ENCODE measurements around the gene USP25. TPM values are rescaled to one million over a fixed set of nuclear protein-coding genes. Genes with fewer than 3 reads are reported as not detected.

Gene USP25
- total RNA-seq, 6 experiments from 2014 or later: 14.7 to 22.7 (median 18.7) TPM

DNA sequence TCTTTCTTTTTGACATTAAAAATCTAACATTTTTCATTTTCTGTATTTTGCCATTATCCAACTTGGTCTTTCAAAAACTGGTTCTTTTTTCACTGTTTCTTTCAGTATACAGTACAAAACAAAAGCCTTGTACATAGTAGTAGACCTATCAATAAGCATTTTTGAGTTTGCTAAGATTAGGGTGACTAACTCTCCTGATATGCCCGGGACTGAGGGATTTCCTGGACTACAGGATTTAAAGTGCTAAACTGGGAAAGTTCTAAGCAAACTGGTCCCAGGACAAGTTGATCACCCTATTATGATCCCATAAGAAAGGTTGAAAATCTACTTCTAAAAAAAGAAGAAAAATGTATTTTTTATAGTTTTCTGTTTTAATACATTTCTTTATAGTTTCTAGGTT lies 120.9 kb downstream of the USP25 start:
- H3K9me3 ChIP-seq: no peaks in the 10 kb centered on the region
- no peak overlapping the region for H3K27ac ChIP-seq
- WGBS (ENCODE audit: insufficient coverage, low coverage, low lambda C conversion rate, missing lambda C conversion rate): 63% methylated on average over 1 of the region's 1 CpG
- ATAC-seq: peak in 2 of 4 donors; percentile 25 to 45
- H3K4me3 ChIP-seq: no peak overlapping the region
- DNase-seq: no peak
- TF ChIP-seq POLR2A (IDR thresholded peaks at IDR 0.05): no peak
- TF ChIP-seq, protein P1, sequence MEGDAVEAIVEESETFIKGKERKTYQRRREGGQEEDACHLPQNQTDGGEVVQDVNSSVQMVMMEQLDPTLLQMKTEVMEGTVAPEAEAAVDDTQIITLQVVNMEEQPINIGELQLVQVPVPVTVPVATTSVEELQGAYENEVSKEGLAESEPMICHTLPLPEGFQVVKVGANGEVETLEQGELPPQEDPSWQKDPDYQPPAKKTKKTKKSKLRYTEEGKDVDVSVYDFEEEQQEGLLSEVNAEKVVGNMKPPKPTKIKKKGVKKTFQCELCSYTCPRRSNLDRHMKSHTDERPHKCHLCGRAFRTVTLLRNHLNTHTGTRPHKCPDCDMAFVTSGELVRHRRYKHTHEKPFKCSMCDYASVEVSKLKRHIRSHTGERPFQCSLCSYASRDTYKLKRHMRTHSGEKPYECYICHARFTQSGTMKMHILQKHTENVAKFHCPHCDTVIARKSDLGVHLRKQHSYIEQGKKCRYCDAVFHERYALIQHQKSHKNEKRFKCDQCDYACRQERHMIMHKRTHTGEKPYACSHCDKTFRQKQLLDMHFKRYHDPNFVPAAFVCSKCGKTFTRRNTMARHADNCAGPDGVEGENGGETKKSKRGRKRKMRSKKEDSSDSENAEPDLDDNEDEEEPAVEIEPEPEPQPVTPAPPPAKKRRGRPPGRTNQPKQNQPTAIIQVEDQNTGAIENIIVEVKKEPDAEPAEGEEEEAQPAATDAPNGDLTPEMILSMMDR (IDR thresholded peaks at IDR 0.05): no peak
- intact Hi-C loops (cut with DNase I): no loop called here
- no peaks in the 10 kb centered on the region for H3K36me3 ChIP-seq
- H3K27me3 ChIP-seq: no peaks in the 10 kb centered on the region
- no peaks in the 10 kb centered on the region for H3K4me1 ChIP-seq

DNA sequence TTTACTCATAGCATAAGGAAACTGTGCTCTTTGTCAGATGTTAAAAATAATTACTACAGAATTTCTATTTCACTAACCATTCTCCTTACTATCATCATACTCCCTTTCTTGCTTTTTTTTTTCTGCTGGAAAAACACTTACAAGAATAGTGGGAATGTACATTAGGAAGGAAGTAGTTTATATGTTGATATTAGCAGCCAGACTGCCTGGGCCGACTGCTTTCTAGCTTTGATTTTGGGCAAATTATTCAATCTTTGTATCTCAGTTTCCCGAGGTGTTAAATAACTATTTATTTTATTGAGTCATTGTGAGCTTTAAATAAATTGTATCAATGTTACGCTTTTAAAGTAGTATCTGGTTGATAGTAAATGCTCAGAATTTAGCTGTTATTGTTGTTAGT lies 122.4 kb downstream of the USP25 start:
- no peaks in the 10 kb centered on the region for H3K27me3 ChIP-seq
- WGBS (ENCODE audit: insufficient coverage, low coverage, low lambda C conversion rate, missing lambda C conversion rate): 73% methylated on average over 3 of the region's 3 CpGs
- no peak overlapping the region for H3K4me3 ChIP-seq
- no peaks in the 10 kb centered on the region for H3K9me3 ChIP-seq
- ATAC-seq: no peak
- H3K4me1 ChIP-seq: no peaks in the 10 kb centered on the region
- TF ChIP-seq POLR2A (IDR thresholded peaks at IDR 0.05): no peak
- TF ChIP-seq, protein P1 (IDR thresholded peaks at IDR 0.05): no peak
- H3K27ac ChIP-seq: no peak overlapping the region
- no peaks in the 10 kb centered on the region for H3K36me3 ChIP-seq
- no peak for DNase-seq
- intact Hi-C loops (cut with DNase I): no loop called here

DNA sequence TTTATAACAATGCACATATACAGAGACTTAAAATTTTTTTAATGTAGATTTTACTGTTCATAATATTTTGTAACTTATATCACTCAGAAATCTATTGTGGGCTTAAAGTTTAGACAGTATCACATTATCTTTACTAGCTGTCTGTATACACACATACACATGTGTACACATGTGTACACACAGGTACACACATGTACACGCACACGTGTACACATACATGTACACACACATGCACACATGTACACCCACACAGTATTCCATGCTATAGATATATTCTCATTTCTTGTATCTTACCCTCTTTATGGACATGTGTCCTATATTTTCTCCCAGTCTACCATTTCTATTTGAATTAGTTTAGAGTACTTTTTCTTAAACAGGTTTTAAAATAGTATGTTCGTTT lies 123.3 kb downstream of the USP25 start:
- Histone ChIP-seq H3K9me3 (no peaks in the 10 kb centered on the region), H3K27me3 (no peaks in the 10 kb centered on the region), H3K27ac (no peak overlapping the region), H3K4me3 (no peak overlapping the region), H3K4me1 (no peaks in the 10 kb centered on the region), H3K36me3 (no peaks in the 10 kb centered on the region)
- TF ChIP-seq POLR2A (IDR thresholded peaks at IDR 0.05): no peak
- TF ChIP-seq, protein P1 (IDR thresholded peaks at IDR 0.05): no peak
- ATAC-seq: no peak
- no peak for DNase-seq
- WGBS (ENCODE audit: insufficient coverage, low coverage, low lambda C conversion rate, missing lambda C conversion rate): 94% methylated on average over 3 of the region's 3 CpGs
- intact Hi-C loops (cut with DNase I): no loop called here

DNA sequence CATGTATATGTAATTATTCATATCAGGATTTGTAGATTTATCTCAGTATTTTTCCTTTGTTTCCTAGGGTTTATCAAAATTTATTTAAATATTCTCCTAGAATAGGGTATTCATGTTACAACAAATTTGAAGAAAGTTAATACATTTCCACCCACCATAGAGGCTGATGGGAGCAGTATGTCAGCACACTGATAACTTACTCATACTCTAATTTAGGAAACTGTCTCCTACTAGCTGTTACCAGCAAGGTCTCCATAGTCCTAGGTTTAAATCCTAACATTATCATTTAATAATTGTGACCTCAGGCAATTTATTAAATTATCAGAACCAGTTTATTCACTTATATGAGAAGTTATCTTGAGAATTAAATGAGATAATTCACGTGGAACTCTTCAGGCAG lies 127.0 kb downstream of the USP25 start:
- no peaks in the 10 kb centered on the region for H3K27me3 ChIP-seq
- no peaks in the 10 kb centered on the region for H3K4me1 ChIP-seq
- DNase-seq (no peak), ATAC-seq (no peak)
- WGBS (ENCODE audit: insufficient coverage, low coverage, low lambda C conversion rate, missing lambda C conversion rate): 86% methylated on average over 1 of the region's 1 CpG
- H3K36me3 ChIP-seq: no peaks in the 10 kb centered on the region
- H3K4me3 ChIP-seq: no peak overlapping the region
- intact Hi-C loops (cut with DNase I): no loop called here
- no peaks in the 10 kb centered on the region for H3K9me3 ChIP-seq
- H3K27ac ChIP-seq: no peak overlapping the region
- TF ChIP-seq, protein P1 (IDR thresholded peaks at IDR 0.05): no peak
- TF ChIP-seq POLR2A (IDR thresholded peaks at IDR 0.05): no peak

DNA sequence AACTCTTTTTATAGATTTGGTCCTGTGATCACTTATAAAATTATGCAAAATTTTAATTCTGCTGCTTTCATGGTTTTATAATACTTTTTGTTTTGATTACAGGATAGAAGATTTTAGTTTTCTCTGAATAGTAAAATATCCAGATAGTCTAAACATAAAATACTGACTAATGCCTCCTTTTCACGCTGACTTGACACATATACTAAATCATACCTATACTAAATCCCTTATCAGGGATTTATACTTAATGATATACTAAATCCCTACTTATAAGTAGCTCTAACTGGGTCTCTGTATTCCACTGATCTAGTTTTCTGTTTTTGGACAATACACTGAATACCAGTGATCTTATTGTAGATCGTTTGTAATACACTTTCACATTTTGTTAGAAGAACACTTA lies 128.0 kb downstream of the USP25 start:
- no peak for DNase-seq
- H3K27me3 ChIP-seq: no peaks in the 10 kb centered on the region
- no peak for ATAC-seq
- TF ChIP-seq, protein P1 (IDR thresholded peaks at IDR 0.05): no peak
- no peak for TF ChIP-seq POLR2A (IDR thresholded peaks at IDR 0.05)
- 59% methylated on average over 2 of the region's 2 CpGs for WGBS (ENCODE audit: insufficient coverage, low coverage, low lambda C conversion rate, missing lambda C conversion rate)
- no peaks in the 10 kb centered on the region for H3K9me3 ChIP-seq
- no peak overlapping the region for H3K27ac ChIP-seq
- H3K4me3 ChIP-seq: no peak overlapping the region
- intact Hi-C loops (cut with DNase I): no loop called here
- H3K4me1 ChIP-seq: no peaks in the 10 kb centered on the region
- no peaks in the 10 kb centered on the region for H3K36me3 ChIP-seq
